Glutamatergic neuron (in vitro differentiated cells): ENCODE results near the gene CLN5. TPM values are rescaled to one million over a fixed set of nuclear protein-coding genes. Genes with fewer than 3 reads are reported as not detected.

Experiments used
- DNase-seq: peaks from one replicate; pipeline ENCODE4 v3.0.0; 2022
- H3K27ac Mint-ChIP-seq: one replicate; pipeline ENCODE4 v1.8.0; 2020; ENCODE audit warnings: mild to moderate bottlenecking, mixed read lengths, inconsistent platforms; ENCODE audit not compliant: unreplicated experiment
- H3K27me3 Mint-ChIP-seq: one replicate; pipeline ENCODE4 v1.8.0; 2020; ENCODE audit warnings: mild to moderate bottlenecking, moderate library complexity, mixed read lengths, inconsistent platforms; ENCODE audit not compliant: unreplicated experiment
- H3K36me3 Mint-ChIP-seq: one replicate; pipeline ENCODE4 v1.8.0; 2020; ENCODE audit warnings: mild to moderate bottlenecking, mixed read lengths, inconsistent platforms; ENCODE audit not compliant: unreplicated experiment
- H3K4me1 Mint-ChIP-seq: one replicate; pipeline ENCODE4 v1.8.0; 2020; ENCODE audit warnings: mild to moderate bottlenecking, low read depth, mixed read lengths, inconsistent platforms; ENCODE audit not compliant: unreplicated experiment
- H3K4me3 Mint-ChIP-seq: one replicate; pipeline ENCODE4 v1.8.0; 2020; ENCODE audit warnings: mild to moderate bottlenecking, mixed read lengths, inconsistent platforms; ENCODE audit not compliant: unreplicated experiment
- H3K9me3 Mint-ChIP-seq: one replicate; pipeline ENCODE4 v1.8.0; 2020; ENCODE audit warnings: mild to moderate bottlenecking, moderate library complexity, mixed read lengths, inconsistent platforms; ENCODE audit not compliant: unreplicated experiment
- CTCF ChIP-seq: fragments of 200-600 bp; sonication (generic); IDR thresholded peaks from one replicate; pipeline ENCODE4 v1.5.0; 2021; ENCODE audit not compliant: partially characterized antibody, unreplicated experiment
- total RNA-seq: library from RNA; stranded (reverse); fragmentation: NEBNext Ultra II Directional; extraction: Animal tissue kit (Norgen Biotek cat#: 25700); gene quantifications from one replicate; pipeline ENCODE4 v1.2.1, GENCODE V29; 2021; ENCODE audit not compliant: unreplicated experiment

Gene CLN5
- total RNA-seq, 1 donor from 2014 or later, result 14.6 TPM

GRCh38 chr13:76982061-76982460 lies 9.8 kb upstream of the CLN5 start:
- TF ChIP-seq CTCF, result no peak
- no peak overlapping the region for H3K27ac Mint-ChIP-seq
- no peak for DNase-seq
- H3K27me3 Mint-ChIP-seq, result no peaks in the 10 kb centered on the region
- H3K4me1 Mint-ChIP-seq, result peaks cover 6% of the 10 kb centered on the region
- no peak overlapping the region for H3K4me3 Mint-ChIP-seq
- no peaks in the 10 kb centered on the region for H3K9me3 Mint-ChIP-seq
- H3K36me3 Mint-ChIP-seq, result peaks cover 5% of the 10 kb centered on the region

GRCh38 chr13:76983676-76984075 lies 8.2 kb upstream of the CLN5 start:
- Mint-ChIP-seq H3K4me1 (peaks cover 6% of the 10 kb centered on the region), H3K27me3 (no peaks in the 10 kb centered on the region), H3K36me3 (peaks cover 5% of the 10 kb centered on the region), H3K4me3 (no peak overlapping the region), H3K9me3 (no peaks in the 10 kb centered on the region), H3K27ac (no peak overlapping the region)
- TF ChIP-seq CTCF, result no peak
- no peak for DNase-seq

- H3K9me3 Mint-ChIP-seq, result no peaks in the 10 kb centered on the region
- H3K27ac Mint-ChIP-seq, result peak overlapping the region; percentile 52
- peak overlapping the region; percentile 81 for H3K4me3 Mint-ChIP-seq
- DNase-seq, result no peak
- peaks cover 4% of the 10 kb centered on the region for H3K27me3 Mint-ChIP-seq
- H3K4me1 Mint-ChIP-seq, result peaks cover 4% of the 10 kb centered on the region
- TF ChIP-seq CTCF, result no peak
- peaks cover 4% of the 10 kb centered on the region for H3K36me3 Mint-ChIP-seq
These were observed 467 bp upstream of the CLN5 start for GRCh38 chr13:76991432-76991795.

GRCh38 chr13:76992548-76993001 lies 694 bp downstream of the CLN5 start:
- no peak for TF ChIP-seq CTCF
- peak; percentile 16 for DNase-seq
- Mint-ChIP-seq H3K27me3 (peaks cover 4% of the 10 kb centered on the region), H3K4me3 (peak overlapping the region; percentile 99), H3K36me3 (peaks cover 5% of the 10 kb centered on the region), H3K4me1 (peaks cover 4% of the 10 kb centered on the region), H3K9me3 (no peaks in the 10 kb centered on the region), H3K27ac (peak overlapping the region; percentile 90)

GRCh38 chr13:76993021-76993420 lies 1.1 kb downstream of the CLN5 start:
- Mint-ChIP-seq H3K27me3 (peaks cover 4% of the 10 kb centered on the region), H3K9me3 (no peaks in the 10 kb centered on the region), H3K36me3 (peaks cover 5% of the 10 kb centered on the region), H3K4me1 (peaks cover 4% of the 10 kb centered on the region), H3K27ac (no peak overlapping the region), H3K4me3 (peak overlapping the region; percentile 99)
- no peak for DNase-seq
- no peak for TF ChIP-seq CTCF
